OCI-LY1 (cell line): ENCODE data around the gene CEBPB.
A peak's percentile ranks its signal among the peaks of the same experiment; 100 is the strongest.

Experiments
- H2AFZ ChIP-seq: fragments of 200-600 bp; sonication (generic), shearing (Covaris generic); 2 replicates; pipeline ENCODE4 v1.6.0; 2014; ENCODE audit warnings: antibody characterized with exemption, mild to moderate bottlenecking, low read length
- H3F3A ChIP-seq: fragments of 200-600 bp; sonication (generic), shearing (Covaris generic); 2 replicates; pipeline ENCODE4 v1.6.0; 2014; ENCODE audit warnings: mild to moderate bottlenecking, antibody characterized with exemption, low read length, moderate library complexity; ENCODE audit not compliant: insufficient read depth
- H3K27ac ChIP-seq: fragments of 200-600 bp; sonication (generic); 2 replicates; pipeline ENCODE4 v1.5.1; 2014; ENCODE audit warnings: low read length, mixed run types, mild to moderate bottlenecking, low read depth; ENCODE audit not compliant: poor library complexity, severe bottlenecking
- H3K27me3 ChIP-seq: fragments of 200-600 bp; sonication (generic); 2 replicates; pipeline ENCODE4 v1.6.0; 2014; ENCODE audit warnings: antibody characterized with exemption, mild to moderate bottlenecking, low read length, moderate library complexity; ENCODE audit not compliant: insufficient read depth
- H3K36me3 ChIP-seq: fragments of 200-600 bp; sonication (generic); 2 replicates; pipeline ENCODE4 v1.6.1; 2014; ENCODE audit warnings: mild to moderate bottlenecking, antibody characterized with exemption, low read length, moderate library complexity, mixed read lengths; ENCODE audit not compliant: insufficient read depth
- H3K4me1 ChIP-seq: fragments of 200-600 bp; sonication (generic); 2 replicates; pipeline ENCODE4 v1.5.1; 2014; ENCODE audit warnings: mild to moderate bottlenecking, low read length, moderate library complexity; ENCODE audit not compliant: insufficient read depth, severe bottlenecking
- H3K4me2 ChIP-seq: fragments of 200-600 bp; sonication (generic), shearing (Covaris generic); 2 replicates; pipeline ENCODE4 v1.6.1; 2014; ENCODE audit warnings: low read length
- H3K4me3 ChIP-seq: fragments of 200-600 bp; sonication (generic); 2 replicates; pipeline ENCODE4 v1.5.1; 2014; ENCODE audit warnings: low read length, low read depth, mild to moderate bottlenecking, mixed read lengths; ENCODE audit not compliant: poor library complexity, severe bottlenecking
- H3K79me2 ChIP-seq: fragments of 200-600 bp; shearing (Covaris generic); 2 replicates; pipeline ENCODE4 v1.6.1; 2016; ENCODE audit warnings: mixed run types, low read length, mixed read lengths; ENCODE audit not compliant: insufficient read depth
- H3K9ac ChIP-seq: fragments of 200-600 bp; sonication (generic), shearing (Covaris generic); 2 replicates; pipeline ENCODE4 v1.6.1; 2014; ENCODE audit warnings: mild to moderate bottlenecking, low read length, mixed read lengths
- H3K9me2 ChIP-seq: fragments of 200-600 bp; sonication (generic), shearing (Covaris generic); 2 replicates; pipeline ENCODE4 v1.6.1; 2014; ENCODE audit warnings: low read depth, mild to moderate bottlenecking, low read length, mixed read lengths
- H3K9me3 ChIP-seq: fragments of 200-600 bp; shearing (Covaris generic); 2 replicates; pipeline ENCODE4 v1.6.1; 2014; ENCODE audit warnings: low read length, mixed read lengths
- H4K20me1 ChIP-seq: fragments of 200-600 bp; sonication (generic), shearing (Covaris generic); 2 replicates; pipeline ENCODE4 v1.6.0; 2016; ENCODE audit warnings: mild to moderate bottlenecking, low read length; ENCODE audit not compliant: insufficient read depth
- CTCF ChIP-seq: fragments of 200-600 bp; sonication (generic), shearing (Covaris generic); IDR thresholded peaks from 2 replicates; pipeline ENCODE4 v1.5.1; 2017; ENCODE audit warnings: mild to moderate bottlenecking, antibody characterized with exemption, low read length, moderate library complexity, mixed read lengths
- EZH2 ChIP-seq: fragments of 200-600 bp; sonication (generic), shearing (Covaris generic); IDR thresholded peaks from 2 replicates; pipeline ENCODE4 v1.8.0; 2017; ENCODE audit warnings: borderline replicate concordance, mixed run types, mild to moderate bottlenecking, antibody characterized with exemption, low read length, moderate library complexity, mixed read lengths

The CEBPB gene

GRCh38 chr20:50190251-50191064 is at the start of gene CEBPB:
Gene CEBPB, plus strand, starts transcription at chr20:50190830. Its CDS starts 204 bp downstream, at chr20:50191034.
- peaks cover 27% of the 10 kb centered on the region for H3K4me1 ChIP-seq
- H2AFZ ChIP-seq: no peak within 1 kb of the TSS
- no peaks in the 10 kb centered on the region for H3F3A ChIP-seq
- H3K27me3 ChIP-seq: no peaks in the 10 kb centered on the region
- TF ChIP-seq EZH2: no peak
- peak; percentile 52; the same call in 1 of the 2 replicates for TF ChIP-seq CTCF
- H3K36me3 ChIP-seq: peaks cover 10% of the 10 kb centered on the region; the same call in 1 of the 2 replicates
- no peaks in the 10 kb centered on the region for H3K9me2 ChIP-seq
- H3K4me2 ChIP-seq: peak within 1 kb of the TSS; percentile 69
- H4K20me1 ChIP-seq: no peaks in the 10 kb centered on the region
- peak within 1 kb of the TSS; percentile 74 for H3K9ac ChIP-seq
- H3K4me3 ChIP-seq: peak within 1 kb of the TSS; percentile 75
- peak within 1 kb of the TSS; percentile 67 for H3K27ac ChIP-seq
- no peaks in the 10 kb centered on the region for H3K79me2 ChIP-seq
- no peaks in the 10 kb centered on the region for H3K9me3 ChIP-seq

GRCh38 chr20:50141018-50141675 is 49.5 kb upstream of the CEBPB start:
- no peaks in the 10 kb centered on the region for H3K27me3 ChIP-seq
- H3K4me3 ChIP-seq: no peak overlapping the region
- no peaks in the 10 kb centered on the region for H3K9me3 ChIP-seq
- H3K9ac ChIP-seq: no peak overlapping the region
- H3K9me2 ChIP-seq: no peaks in the 10 kb centered on the region
- TF ChIP-seq EZH2 (no peak), CTCF (no peak)
- no peaks in the 10 kb centered on the region for H4K20me1 ChIP-seq
- no peak overlapping the region for H3K4me2 ChIP-seq
- no peaks in the 10 kb centered on the region for H3F3A ChIP-seq
- H2AFZ ChIP-seq: no peak overlapping the region
- H3K4me1 ChIP-seq: peaks cover 5% of the 10 kb centered on the region
- no peaks in the 10 kb centered on the region for H3K79me2 ChIP-seq
- H3K27ac ChIP-seq: no peak overlapping the region
- H3K36me3 ChIP-seq: peaks cover 37% of the 10 kb centered on the region; the same call in 1 of the 2 replicates

- no peaks in the 10 kb centered on the region for H3K27me3 ChIP-seq
- H3K4me1 ChIP-seq: peaks cover 14% of the 10 kb centered on the region
- peaks cover 37% of the 10 kb centered on the region; the same call in 1 of the 2 replicates for H3K36me3 ChIP-seq
- H3K9me2 ChIP-seq: no peaks in the 10 kb centered on the region
- H3K79me2 ChIP-seq: no peaks in the 10 kb centered on the region
- H3K27ac ChIP-seq: no peak overlapping the region
- no peaks in the 10 kb centered on the region for H3F3A ChIP-seq
- H3K4me3 ChIP-seq: no peak overlapping the region
- H4K20me1 ChIP-seq: no peaks in the 10 kb centered on the region
- no peaks in the 10 kb centered on the region for H3K9me3 ChIP-seq
- no peak overlapping the region for H3K4me2 ChIP-seq
- TF ChIP-seq CTCF: no peak
- no peak for TF ChIP-seq EZH2
- H3K9ac ChIP-seq: no peak overlapping the region
- no peak overlapping the region for H2AFZ ChIP-seq
Observed at GRCh38 chr20:50141811-50142561, 48.6 kb upstream of the CEBPB start.
